ENCODE data around the gene MGME1.

MGME1 gene

DNA sequence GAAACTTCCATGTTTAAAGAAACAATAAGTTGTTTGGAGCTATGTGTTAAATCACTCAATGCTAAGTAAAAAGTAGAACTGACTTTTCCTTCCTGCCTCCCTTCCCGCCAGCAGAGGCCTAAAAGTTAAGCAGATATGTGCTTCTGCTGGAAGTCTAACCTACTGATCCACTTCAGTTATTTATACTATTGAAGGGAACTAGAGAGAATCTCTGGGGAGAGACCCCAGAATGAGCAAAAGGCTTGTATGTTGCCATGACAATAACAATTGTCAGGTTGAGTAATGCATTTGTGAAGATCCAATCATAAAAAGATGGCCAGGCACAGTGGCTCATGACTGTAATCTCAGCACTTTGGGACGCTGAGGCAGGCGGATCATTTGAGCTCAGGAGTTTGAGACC is 24.7 kb downstream of the MGME1 start:
- DNase-seq (ENCODE audit: low spot score): no peak

DNA sequence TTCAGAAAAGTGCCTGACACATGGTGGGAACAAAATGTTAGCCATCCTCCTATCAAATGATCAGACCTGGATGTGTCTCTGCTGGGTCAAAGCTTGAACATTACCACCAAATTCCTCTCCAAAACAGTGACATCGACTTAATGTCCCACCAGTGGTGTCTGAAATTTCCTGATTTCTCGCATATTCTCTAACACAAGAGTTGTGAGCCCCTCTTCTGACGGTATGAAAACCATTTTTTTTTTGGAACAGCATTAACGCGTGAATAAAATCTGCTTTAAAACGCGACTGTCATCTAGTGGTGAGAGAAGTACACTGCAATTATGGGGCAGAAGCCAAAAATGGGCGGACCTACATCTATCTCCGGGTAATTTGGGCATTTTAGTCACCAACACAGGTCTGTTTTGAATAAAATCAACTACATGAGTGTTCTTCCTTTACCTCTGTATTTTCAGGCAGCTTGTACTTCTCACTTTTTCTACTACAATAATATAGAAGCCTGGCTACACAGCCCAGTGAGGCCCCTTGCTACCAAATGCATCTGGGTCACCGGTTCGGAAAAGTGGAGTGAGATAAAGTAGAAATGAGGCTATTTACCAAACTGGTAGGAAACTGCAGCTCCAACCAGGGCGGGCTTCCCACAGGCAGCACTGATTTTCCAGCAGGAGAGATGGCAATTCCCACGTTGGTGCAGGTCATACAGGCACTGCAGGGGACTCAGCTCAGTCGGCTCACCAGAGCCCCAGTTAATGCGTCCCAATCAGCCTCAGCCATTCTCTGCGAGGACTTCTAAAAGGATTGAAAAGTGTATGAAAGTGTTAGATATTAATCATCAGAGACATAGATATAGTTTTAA is 27.4 kb downstream of the MGME1 start:
- peak; percentile 69 for DNase-seq (ENCODE audit: low spot score)

DNA sequence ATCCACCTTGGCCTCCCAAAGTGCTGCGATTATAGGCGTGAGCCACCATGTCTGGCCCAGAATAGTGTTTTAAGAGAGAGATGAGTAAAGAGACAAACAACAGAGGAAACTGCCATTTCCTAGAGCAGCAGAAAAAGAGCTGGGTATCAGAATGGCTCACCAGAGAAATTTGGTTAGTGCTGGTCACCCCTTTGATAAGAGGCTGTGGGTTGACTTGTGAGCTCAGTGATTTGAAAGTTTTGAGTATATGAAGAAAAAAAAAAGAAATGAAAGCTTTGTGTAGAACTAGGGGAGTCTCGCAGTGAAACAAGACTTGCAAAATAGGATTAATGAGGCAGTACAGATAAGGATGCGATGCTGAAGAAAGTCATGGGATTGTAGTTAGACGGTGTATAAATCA is 29.6 kb downstream of the MGME1 start:
- DNase-seq (ENCODE audit: low spot score): no peak

DNA sequence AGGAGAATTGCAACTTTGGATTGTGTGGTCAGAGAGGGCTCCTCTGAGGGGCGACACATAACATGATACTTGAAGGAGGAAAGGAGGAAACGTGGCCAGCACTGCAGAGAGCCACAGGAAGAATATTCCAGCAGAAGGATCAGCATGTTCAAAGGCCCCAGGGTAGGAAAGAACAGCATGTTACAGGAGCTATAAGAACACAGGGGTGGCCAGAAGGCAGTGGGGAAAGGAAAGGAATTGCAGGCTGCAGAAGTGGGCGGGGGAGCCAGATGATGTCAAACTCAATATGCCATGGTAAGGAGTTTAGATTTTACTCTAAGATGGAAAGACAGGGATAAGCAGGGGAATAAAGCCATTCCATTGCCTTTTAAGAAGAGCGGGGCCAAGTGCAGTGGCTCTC is 30.7 kb downstream of the MGME1 start:
- DNase-seq (ENCODE audit: low spot score): no peak

DNA sequence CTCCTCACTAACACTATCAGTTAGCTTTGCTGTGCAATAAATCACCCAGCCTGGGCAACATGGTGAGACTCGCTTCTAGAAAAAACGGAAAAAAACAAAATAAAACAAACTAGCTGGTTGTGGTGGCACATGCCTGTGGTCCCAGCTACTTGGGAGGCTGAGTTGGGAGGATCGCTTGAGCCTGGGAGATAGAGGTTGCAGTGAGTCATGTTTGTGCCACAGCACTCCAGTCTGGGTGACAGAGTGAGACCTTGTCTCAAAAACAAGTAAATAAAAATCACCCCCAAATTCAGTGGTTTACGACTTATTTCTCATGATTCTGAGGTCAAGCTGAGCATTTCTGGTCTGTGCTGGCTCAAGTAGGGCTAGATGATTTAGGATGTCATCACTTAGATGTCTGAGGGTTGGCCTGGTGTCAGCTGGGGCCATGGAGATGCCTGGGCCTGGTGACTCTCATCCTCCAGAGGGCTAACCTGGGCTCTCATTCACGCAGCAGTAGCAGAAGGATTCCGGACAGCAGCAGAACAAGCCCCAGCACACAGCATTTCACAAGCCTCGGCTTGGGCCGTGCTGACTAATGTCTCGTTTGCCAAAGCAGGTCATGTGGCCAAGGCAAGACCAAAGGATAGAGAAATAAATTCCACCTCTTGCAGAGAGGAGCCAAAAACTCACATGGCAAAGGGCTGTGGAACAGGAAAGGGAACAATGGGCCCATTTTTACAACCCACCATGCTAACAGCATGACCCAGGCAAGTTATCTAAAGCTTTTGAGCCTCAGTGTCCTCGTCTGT is 32.5 kb downstream of the MGME1 start:
- no peak for DNase-seq (ENCODE audit: low spot score)

DNA sequence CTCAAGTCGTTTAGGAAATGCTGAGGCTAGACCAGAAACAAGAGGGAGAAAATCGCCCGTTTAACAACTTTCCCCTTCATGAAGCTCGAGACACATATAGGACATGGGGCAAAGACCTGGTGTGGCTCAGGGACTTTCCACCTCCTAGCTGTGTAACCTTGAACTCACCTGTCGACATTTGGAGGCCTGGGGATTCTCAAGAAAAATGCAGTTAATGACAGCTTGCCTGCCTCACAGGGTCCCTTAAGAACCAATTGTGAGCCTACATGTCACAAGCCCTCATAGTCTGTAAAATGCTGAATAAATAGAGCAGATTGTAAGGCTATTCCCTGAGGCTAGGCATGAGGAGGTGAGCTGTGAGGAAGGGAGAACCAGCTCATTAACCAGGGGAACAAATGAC is 35.1 kb downstream of the MGME1 start:
- no peak for DNase-seq (ENCODE audit: low spot score)

DNA sequence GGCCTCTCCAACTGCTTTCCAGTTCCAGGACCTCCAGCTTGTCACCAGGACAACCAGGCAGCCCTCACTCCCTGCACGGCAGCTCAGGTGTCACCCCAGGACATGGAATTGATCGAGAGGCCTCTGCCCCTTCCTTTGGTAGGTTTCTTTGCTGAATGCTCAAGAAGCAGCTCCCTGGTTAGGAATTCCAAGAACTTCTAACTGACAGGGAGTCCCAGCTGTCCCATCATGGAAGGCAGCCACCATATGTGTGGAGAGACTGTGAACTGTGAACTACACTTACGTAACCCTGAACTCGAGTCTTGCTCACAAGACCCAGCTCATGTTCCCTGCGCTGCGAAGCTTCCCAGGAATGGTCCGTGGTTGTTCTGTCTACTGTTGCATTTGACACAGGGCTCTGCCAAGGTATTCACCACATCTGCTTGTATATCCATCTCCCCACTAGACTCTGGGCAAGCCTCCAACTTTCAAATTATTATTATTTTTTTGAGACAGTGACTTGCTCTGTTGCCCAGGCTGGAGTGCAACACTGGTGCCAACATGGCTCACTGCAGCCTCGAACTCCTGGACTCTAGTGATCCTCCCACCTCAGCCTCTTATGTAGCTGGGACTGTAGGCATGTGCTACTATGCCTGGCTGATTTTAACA is 35.7 kb downstream of the MGME1 start:
- no peak for DNase-seq (ENCODE audit: low spot score)

DNA sequence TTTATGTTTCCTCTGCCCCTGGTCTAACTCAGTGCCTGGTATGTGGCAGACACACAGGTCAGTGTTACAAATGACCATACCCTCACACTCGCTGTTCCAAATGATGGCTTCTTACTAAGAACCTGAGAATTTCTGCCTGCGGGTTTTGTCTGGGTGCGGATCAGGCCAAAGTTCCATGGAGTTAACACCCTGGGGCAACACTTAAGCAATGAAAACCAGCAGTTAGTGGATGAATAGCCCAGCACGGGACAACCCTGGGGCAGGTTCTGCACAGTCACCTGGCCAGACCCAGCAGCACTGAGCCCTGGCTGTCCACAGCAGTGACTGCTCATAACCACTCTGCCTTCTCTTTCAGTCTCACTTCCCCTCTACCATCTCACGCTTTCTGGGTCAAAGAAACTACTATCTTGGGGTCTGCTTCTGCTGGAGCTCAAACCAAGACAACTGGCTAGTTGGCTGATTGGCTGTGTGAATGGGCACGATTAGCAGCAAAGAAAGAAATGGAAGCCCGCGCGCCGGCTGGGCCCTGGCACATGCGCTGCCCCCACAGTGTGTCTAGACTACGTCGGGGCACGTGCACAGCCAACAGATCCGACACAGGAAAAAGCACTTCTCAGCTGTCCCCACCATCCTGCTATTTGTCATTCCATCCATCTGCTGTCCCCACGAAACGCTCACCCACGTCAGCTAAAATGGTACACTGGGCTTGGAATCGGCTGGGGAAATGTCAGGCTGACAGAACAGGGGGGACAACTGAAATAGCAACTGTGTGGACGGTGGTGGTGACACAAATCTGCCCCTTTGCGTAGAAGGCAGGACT is 36.6 kb downstream of the MGME1 start:
- no peak for DNase-seq (ENCODE audit: low spot score)

DNA sequence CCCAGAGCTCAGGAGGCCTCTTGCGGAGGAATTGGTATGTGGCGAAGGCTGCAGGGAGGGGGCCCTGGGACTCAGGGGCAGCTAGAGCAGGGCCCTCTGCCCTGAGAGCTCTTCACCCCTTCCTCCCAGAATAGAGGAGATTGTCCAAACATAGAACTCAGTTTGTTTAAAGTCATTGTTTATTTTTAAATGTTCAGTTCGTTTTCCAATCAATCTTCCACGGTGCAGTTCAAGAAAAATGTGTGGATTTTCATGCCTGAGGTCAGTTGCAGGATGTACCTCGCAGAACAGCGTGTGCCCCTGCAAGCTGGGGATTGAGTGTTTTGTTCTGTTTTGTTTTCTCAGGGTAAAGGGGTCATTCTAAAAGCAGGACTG is 37.2 kb downstream of the MGME1 start:
- no peak for DNase-seq (ENCODE audit: low spot score)

DNA sequence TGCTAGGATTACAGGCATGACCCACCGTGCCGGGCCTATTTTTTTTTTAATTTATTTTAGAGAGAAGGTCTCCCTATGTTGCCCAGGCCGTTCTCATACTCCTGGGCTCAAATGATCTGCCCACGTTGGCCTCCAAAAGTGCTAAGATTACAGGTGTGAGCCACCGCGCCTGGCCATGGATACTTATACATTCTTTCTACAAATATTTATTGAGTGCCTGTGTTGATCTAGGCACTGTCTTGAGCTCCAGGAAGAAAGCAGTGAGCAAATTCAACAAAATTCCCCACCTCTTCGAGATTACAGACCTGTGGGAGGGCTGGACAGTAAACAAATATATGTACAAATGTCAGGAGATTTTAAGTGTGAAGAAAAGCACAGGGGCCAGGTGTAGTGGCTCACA is 37.9 kb downstream of the MGME1 start:
- DNase-seq (ENCODE audit: low spot score): no peak

DNA sequence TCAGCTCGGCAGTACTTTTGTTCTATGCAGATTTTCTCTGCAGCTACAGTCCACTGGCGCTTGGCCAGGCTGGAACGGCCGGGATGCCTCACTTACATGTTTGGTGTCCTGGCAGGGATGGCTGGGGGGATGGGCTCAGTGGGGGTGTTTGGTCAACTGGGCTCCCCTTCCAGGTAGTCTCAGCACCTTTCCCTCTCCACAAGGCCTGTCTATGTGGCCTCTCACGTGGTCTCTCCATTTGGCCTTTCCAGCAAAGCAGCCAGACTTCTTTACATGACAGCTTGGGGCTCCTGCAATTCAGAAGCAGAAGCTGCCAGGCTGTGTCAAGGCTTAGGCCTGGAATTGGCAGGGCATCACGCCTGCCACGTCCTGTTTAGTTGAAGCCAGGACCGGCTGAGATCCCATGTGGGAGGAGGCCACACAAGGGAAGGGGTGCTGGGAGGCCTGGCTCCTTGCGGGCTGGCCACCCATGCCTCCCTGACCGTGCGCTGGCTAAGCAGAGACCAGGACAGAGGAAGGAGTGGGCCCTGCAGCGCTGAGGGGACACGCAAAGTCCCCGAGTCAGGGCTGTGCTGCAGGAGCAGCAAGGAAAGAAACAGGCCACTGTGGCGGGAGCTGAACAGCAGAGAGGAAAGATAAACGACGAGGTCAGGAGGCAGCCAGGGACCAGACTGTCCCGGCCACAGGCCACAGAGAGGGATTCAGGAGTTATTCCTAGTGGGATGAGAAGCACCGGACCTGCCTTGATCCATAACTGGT is 38.9 kb downstream of the MGME1 start:
- no peak for DNase-seq (ENCODE audit: low spot score)

DNA sequence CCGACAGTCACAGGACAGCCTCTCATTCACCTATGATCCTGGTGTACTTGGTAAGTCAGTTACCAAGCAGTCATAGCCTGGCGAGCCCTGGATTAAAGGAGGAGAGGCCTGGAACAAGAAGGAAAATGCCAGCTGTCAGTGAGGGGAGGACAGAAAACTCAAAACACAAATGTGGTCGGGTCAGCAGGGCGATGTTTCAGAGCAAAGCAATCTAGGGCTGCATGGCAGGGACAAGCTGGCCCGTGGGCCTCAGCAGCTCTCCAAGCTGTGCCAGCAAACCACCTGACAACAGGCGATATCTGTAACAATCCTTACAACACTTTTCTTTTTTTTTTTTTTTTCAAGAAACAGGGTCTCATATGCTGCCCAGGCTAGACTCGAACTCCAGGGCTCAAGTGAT is 40.3 kb downstream of the MGME1 start:
- no peak for DNase-seq (ENCODE audit: low spot score)

DNA sequence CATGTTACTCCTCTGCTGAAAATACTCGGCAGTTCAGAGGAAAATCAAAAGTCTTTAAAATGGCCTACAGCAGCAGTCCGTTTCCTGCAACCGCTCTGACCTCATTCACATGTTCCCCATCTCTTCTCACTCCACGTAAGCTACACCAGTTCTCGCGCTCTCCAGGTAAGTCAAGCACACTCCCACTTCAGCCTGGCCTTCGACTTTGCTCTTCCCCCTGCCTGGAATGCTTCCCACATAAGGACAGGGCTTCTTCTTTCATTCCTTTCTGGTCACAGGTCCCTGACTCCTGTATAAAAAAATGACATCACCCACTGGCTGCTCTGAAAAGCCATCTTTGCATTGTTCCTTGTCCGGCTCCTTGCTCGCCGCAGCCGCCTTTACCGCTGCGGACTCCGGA is 42.7 kb downstream of the MGME1 start:
- DNase-seq (ENCODE audit: low spot score): no peak

DNA sequence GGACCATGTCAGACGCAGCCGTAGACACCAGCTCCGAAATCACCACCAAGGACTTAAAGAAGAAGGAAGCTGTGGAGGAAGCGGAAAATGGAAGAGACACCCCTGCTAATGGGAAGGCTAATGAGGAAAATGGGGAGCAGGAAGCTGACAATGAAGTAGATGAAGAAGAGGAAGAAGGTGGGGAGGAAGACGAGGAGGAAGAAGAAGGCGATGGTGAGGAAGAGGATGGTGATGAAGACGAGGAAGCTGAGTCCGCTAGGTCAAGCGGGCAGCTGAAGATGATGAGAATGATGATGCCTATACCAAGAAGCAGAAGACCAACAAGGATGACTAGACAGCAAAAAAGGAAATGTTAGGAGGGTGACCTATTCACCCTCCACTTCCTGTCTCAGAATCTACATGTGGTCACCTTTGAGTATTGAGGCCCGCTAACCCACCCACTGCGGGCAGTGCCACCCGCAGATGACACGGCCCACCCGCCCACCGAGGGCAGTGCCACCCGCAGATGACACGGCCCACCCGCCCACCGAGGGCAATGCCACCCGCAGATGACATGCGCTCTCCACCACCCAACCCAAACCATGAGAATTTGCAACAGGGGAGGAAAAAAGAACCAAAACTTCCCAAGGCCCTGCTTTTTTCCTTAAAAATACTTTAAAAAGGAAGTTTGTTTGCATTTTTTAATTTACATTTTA is 43.3 kb downstream of the MGME1 start:
- no peak for DNase-seq (ENCODE audit: low spot score)

DNA sequence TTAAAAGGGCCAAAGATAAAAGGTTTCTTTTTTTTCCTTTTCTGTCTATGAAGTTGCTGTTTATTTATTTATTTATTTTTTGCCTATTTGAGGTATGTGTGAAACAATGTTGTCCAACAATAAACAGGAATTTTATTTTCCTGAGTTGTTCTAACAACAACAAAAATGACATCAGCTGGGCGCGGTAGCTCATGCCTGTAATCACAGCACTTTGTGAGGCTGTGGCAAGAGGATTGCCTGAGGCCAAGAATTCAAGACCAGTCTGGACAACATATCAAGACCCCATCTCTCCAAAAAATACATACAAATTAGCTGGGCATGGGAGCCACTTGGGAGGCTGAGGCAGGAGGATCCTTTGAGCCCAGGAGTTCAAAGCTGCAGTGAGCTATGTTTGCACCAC is 44.1 kb downstream of the MGME1 start:
- no peak for DNase-seq (ENCODE audit: low spot score)

DNA sequence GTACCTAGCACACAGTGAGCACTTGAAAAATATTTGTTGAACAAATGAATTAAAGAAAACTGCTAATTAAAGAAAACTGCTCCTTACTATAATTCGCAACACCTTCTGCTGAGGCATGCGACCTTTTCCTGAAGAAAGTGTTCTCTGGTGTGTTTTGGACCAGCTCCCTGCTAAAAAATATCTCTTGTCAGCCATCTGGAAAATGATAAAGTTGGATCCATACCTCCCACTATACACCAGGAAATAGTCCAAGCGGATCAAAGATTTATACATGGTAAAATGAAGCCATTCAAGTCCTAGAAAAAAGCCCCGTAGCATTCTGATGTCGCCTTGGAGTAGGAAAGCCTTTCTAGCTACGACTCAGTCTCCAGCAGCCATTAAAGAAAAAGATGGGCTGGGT is 45.6 kb downstream of the MGME1 start:
- DNase-seq (ENCODE audit: low spot score): no peak

DNA sequence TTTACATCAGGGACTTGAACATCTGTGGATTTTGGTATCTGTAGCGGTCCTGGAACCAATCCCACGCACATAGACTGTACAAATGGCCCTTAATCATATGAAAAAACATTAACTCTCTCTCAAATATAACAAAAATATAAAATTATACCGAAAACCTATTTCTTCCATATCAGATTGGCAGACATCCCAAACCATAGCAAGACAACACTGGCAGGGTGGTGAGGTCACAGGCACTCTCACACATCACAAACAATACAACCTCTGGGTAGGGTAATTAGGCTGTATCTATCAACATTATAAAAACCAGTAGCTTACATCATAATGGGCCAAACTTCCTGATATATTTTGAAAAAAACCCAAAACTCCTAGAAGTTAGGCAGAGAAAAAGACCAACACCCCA is 48.0 kb downstream of the MGME1 start:
- DNase-seq (ENCODE audit: low spot score): no peak

DNA sequence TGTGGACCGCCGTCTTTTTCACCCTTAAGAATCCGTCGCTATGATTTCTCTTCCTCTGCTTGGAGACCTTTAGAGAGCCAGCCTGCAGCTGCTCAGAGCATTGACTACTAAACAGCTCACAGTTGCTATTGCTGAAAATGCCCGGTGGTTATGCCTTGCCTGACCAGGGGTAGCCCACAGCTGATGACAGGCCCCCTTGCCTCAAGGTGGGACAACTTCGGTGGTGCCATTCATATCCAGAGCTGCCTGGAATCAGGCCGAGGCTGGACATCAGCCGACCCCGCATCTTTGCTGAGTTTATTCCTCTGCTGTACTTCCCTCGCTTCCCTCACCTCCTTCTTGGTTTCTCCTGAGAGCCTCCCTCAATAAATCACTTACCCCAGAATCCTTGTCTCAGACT is 49.3 kb downstream of the MGME1 start:
- no peak for DNase-seq (ENCODE audit: low spot score)

DNA sequence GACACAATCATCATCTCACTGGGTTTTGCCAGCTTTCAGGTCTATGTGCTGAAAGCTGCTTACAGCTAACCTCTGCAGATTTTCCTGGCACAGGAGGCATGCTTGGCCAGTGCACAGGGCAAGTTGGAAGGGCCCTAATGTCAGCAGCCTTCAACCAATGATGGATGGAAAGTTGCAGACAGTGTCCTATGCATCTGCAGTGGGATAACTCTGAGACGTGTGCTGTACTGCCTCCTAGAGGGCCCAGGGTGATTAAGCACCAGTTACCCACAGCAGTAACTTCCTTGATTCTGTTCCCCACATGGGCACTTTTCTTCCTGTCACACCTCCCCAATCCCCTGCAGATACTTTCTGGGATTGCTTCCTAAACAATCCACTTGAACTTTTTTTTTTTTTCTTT is 50.2 kb downstream of the MGME1 start:
- DNase-seq (ENCODE audit: low spot score): peak; percentile 46

DNA sequence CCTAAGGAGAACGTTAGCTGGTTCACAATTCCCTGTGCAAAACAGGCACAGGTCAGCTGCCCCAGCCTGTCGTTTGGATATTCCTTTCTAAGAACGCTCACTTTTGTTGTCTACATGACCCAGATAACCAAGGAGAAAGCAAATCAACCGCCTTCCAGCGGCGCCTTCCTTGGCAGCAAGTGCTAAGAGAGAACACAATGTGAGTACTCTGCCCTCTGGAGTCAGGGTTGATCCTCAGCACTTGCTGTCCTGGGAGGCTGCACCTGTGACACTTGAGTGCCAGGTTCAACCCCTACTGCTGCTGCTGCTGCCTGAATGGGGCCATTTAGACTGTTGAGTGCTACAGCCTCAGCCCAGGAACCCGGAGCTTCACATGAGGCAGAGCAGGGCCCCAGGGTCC is 52.1 kb downstream of the MGME1 start:
- DNase-seq (ENCODE audit: low spot score): no peak

DNA sequence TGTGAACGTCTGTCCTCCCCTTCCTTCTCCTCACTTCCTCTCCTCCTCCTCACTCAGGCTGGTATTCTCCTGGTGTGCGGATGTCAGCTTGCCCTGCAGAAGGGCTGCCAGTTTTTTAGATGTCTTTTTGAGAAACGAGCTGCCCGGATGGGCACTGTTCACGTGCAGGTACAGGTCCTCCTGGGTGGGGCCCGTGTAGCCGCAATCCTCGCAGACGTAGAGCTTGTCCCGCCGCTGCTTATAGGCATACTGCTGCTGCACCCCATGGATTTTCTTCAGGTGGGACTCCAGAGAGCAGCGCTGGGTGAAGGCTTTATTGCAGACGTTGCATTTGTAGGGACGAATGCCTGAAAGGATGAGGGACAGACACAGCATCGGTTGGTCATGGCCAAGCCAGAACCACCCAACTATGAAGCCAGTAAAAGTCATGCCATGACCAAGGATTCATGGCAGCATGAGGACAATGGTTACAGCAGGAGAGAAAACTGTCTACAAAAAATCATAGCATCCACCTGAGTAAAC is 55.8 kb downstream of the MGME1 start:
- DNase-seq (ENCODE audit: low spot score): no peak

All from D341Med (cell line).